GM19372 (cell line): ENCODE results near the gene REEP5.
"Not testable (repeated sequence)": the region's sequence is repeated elsewhere in the genome, so short reads cannot be mapped to it uniquely, and the experiment has no call there.

Source experiments
- ATAC-seq: cut with Tn5 transposase; IDR thresholded peaks from one replicate; pipeline ENCODE4 v1.9.1; 2021; ENCODE audit warnings: mild to moderate bottlenecking, low read depth, moderate library complexity; ENCODE audit not compliant: unreplicated experiment

Gene REEP5

DNA sequence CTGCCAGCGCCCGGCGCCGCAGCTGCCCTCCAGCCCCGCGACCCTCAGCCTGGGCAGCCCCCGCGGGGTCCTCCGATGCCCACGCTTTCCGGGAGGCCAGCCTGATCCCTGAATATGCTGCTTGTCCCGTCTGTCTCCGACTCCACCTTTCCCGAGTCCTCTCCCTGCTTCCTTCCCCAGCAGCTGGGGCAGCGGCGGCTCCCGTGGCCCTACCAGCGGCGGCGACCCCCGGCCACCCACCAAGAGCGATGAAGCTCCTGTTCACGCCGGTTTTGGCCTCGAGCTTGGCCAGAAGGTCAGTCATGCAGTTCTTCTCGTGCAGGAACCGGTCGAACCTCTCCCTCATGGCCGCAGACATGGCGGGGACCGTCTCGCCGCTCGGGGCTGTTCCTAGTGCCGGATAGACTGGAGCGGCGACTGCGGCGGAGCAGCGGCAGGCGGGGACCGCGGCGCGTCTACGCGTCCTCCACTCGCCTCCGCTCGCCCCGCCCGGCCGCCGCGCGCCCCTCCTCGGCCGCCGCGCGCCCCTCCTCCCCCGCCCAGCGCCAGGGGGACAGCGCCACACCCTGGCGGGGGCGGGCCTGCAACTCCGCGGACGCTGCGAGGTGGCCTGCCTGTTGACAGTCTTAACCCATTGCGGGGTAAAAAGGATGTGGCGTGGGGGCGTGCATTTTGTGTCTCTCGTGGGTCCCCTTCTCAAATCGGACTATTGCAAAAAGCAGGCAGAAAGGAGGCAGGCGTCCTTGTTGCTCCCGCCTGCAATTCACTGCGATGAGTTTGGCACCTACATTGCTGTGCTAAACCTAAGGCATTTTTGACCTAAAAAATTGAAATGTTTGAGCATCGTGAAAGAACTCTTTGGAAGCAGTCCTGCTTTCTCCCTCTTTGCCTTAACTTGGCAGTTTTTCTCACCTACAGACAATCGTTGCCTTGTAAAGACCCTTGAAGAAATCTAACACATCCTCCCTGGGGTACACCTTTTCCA is at the start of gene REEP5:
Gene REEP5, minus strand, starts transcription at position 395 of the 985 bp plus-strand sequence. Its CDS starts 37 bp downstream, at position 358.
- peak; percentile 66 for ATAC-seq

DNA sequence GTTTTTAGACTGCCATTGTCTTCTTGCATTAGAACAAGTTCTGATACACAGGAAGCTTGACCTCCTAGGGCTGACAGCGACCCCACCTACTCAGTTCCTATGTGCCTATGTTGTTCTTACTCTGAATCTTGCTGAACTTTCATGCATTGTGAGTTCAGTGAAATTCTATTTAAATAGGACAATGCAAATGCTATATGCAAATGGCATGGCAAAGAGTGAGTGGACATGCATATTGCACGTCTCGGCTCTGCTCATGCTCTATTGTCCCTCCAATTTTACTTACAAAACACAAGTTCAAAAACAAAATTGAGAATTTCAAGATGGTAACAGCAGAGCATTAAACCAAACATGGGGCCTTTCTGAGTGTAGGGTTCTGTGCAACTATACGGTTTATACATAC is 49.2 kb upstream of the REEP5 start:
- ATAC-seq, result no peak

DNA sequence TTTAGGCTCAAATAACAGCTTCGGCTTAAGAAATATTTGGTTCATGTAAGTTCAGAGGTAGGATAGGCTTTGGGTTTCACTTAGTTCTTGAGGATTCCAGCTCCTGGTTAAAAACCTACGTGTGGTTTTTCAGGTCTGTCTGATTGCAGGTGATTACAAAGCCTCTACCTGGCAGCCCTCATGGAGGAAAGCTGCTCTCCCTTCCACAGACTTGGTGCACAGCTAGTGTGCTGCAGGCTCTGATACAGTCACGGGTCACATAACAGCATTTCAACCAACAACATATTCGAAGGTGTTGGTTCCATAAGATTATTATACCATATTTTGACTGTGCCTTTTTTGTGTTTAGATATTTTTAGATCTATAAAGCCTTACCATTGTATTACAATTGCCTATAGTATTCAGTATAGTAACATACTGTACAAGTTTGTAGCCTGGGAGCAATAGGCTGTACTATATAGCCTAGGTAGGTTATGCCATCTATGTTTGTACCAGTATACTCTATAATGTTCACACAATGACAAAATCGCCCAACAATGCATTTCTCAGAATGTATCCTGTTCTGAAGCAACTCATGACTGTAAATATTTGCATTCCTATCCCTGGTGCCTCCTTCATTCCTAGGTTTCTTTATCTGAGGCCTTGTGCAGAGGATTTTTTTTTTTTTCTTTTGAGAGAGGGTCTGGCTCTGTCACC is 46.5 kb upstream of the REEP5 start:
- ATAC-seq, result no peak

DNA sequence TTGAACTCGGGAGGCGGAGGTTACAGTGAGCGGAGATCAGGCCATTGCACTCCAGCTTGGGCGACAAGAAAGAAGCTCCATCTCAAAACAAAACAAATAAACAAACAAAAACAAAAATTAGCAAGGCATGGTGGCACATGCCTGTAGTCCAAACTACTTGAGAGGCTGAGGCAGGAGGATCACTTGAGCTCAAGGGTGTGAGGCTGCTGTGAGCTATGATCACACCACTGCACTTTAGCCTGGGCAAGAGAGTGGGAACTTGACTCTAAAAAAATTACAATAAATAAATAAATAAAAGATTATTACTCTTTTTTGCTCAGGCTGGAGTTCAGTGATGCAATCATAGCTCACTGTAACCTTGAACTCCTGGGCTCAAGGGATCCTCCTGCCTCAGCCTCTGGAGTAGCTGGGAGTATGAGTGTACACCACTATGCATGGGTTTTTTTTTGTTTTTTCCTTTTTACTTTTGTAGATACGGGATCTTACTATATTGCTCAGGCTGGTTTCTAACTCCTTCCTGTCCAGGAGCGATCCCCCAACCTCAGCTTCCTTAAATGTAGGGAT is 45.6 kb upstream of the REEP5 start:
- no peak for ATAC-seq

DNA sequence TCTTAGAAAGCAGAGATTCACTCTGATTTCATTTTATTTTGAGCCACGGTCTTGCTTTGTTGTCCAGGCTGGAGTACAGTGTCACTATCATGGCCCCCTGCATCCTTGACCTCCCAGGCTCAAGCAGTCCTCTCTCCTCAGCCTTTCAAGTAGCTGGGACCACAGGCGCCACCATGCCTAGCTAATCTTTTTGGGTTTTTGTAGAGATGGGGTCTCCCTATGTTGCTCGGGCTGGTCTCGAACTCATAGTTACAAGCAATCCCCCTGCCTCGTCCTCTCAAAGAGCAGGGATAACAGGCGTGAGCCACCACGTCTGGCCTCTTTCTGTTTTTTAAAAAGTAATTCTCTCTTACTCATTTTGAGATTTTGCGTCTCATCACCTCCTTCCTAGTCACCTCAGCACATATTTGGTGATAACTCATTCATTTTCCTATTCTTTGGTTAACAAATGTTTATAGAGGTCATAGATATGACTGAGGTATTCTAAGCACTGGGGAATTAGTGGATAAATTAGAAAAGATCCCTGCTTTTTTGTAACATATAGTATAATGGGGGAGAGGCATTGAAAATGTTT is 43.8 kb upstream of the REEP5 start:
- no peak for ATAC-seq

DNA sequence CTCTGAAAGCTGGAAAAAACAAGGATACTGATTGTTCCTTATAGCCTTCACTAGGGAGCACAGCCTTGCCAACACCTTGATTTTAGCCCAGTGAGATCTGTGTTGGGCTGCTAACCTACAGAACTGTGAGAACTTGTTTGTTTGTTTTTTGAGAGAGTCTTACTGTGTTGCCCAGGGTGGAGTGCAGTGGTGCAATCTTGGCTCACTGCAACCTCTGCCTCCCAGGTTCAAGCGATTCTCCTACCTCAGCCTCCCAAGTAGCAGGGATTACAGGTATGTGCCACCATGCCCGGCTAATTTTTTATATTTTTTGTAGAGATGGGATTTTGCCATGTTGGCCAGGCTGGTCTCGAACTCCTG is 41.3 kb upstream of the REEP5 start:
- not testable (repeated sequence) for ATAC-seq

DNA sequence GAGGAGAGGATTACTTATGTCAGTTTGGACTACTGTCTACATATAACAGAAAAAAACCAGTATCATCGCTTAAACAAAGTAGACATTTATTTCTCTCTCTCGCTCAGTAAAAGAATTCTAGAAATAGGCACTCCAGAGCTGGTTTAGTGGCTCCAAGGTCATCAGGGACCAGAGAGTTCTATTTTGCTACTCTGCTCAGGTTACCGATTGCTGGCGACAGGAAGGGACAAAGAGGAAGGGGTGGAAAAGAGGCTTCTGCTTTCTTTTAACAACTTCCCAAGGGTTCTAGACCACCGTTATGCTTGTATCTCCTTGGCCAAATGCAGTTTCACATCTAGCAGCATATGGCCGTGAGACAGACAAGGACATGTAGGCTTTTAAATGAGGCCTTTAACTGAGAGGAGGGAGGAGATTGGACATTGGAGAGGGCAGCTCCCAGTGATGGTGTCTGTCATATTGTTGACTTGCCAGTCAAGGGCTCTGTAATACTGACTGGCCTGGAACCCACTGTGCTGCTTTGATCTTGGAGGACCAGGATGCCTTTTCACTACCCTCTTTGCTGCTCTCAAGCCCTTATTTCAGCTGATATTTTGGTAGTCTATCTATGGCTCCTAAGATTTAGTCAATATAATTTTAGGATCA is 39.0 kb upstream of the REEP5 start:
- no peak for ATAC-seq

DNA sequence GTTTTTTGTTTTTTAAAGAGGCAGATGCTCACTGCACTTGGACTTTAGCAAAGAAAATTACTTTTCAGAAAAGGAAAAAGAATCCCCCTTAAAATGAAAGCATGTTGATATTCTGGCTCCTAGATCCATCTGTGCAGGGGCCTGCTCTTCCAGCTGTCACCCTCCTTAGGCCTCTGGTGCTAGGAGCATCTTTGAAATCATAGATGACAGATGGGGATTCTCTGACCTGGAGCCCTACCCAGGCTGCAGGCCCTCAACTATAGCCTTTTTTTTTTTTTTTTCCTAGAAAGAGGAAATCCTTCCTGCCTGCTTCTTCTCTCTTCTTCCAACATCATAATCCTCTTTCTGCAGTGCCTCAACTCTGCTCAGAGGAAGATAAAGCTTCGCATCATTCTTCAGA is 38.3 kb upstream of the REEP5 start:
- no peak for ATAC-seq

DNA sequence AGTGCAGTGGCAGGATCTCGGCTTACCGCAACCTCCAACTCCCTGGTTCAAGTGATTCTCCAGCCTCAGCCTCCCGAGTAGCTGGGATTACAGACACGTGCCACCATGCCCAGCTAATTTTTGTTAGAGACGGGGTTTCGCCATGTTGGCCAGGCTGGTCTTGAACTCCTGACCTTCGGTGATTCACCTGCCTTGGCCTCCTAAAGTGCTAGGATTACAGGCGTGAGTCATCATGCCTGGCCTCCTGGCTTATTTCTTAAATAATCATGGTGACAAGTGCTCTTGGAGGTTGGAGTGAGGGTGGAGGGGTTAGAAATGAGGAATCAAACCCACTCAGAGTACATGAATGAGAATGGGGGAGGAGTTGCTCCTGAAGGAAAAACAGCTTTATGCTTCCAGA is 37.8 kb upstream of the REEP5 start:
- not testable (repeated sequence) for ATAC-seq

DNA sequence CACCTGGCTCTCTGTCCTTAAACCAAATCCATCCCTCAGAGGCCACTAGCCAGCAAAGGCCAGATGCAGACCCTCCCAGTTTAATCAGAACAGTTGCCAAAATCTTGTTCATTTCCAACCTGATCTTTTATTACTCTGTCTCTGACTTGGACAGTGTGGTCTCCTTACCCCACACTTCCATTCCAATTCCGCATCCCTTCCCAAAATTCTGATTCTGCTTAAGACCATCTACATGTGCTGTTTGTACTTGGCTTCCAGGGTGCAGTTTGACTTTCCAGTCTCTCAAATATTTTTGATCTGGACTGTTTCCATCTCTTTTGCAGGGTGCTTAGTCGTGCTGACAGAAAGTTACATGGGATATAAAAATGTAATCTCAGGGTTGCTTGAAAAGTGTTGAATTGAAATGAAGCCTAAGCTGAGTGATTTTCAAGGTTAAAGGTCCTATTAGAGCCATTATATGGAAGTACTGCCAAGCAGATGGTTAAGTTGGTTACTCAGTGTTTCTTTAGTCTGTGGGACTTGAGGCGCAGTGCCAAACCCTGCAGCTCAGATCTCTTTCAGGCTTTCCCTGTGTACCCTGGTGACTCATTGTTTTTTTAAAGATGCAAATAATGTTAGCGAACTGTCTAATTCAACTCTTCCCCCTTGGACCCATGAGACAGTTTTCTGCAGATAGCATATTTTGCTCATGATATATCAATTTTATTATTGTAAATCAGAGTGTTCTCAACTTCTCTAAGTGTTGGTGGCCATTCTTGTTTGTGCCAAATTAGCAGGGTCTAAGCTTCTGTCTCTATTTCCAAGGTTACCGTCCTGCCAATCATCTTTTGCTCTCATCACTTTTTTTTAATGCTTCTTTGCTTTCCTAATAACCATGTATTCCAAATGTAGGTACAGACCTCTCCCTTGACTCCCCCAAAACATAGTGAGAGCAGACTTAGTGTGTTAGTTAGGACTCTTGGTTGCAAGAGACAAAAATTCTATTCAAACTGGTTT is 36.4 kb upstream of the REEP5 start:
- ATAC-seq, result peak; percentile 64

DNA sequence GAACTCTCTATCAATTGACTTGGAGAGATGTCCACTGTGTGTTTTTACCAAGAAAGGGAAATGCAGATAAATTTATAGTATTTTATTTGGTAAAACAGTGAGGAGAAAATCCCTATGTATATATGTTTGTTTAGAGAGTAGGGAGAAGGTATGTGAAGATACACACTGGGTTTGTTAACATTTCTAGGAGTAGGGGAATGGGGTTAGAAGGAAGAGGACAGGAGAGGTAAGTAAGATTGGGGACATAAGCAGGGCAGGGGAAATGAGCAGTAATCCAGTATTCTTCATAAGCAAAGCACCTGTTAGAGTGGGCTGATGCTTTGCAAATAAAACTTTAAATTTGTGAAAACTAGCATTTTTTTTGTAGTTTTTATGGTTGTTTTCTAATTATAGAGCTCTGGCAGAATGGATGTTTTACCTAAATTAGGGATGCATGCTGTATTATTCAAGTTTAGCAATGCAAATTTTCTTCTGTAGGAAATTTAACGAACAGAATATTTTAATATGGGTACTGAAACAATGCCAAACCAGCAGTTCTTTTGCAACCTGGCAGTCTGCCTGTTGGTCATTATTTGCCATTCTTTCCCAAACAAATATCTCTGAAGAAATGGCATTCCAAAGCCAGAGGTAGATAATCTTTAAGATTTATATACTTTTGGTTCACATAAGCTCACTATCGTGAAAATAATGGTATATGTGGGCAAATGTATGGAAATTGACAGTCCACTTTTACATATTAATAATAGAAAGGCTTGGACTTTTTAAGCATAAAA is 35.2 kb upstream of the REEP5 start:
- ATAC-seq, result no peak

DNA sequence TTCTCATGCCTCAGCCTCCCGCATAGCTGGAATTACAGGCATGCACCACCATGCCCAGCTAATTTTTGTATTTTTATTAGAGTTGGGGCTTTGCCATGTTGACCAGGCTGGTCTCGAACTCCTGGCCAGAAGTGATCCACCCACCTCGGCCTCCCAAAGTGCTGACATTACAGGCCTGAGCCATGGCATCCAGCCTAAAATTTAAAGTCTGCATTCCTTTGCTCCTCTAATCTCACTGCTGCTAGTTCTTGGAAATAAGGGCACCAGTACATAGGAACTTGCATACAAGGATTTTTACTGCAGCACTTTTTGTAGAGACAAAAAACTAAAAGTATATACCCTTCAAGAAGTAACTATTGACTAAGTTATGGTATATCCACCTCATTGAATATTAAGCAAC is 34.6 kb upstream of the REEP5 start:
- ATAC-seq, result no peak

DNA sequence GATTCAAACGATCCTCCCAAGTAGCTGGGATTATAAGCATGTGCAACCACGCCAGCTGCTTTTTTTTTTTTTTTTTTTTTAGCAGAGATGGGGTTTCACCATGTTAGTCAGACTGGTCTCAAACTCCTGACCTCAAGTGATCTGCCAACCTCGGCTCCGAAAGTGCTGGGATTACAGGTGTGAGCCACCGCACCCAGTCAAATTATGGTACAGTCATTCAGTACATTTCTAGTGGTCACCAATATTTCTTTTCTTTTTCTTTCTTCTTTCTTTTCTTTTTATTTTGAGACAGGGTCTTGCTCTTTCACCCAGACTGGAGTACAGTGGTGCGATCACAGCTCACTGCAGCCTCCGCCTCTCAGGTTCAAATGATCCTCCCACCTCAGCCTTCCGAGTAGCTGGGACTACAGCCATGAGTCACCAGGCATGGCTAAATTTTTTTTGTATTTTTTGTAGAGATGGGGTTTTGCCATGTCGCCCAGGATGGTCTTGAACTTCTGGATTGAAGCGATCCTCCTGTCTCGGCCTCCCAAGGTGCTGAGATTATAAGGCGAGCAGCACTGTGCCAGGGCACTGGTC is 29.2 kb upstream of the REEP5 start:
- no peak for ATAC-seq

DNA sequence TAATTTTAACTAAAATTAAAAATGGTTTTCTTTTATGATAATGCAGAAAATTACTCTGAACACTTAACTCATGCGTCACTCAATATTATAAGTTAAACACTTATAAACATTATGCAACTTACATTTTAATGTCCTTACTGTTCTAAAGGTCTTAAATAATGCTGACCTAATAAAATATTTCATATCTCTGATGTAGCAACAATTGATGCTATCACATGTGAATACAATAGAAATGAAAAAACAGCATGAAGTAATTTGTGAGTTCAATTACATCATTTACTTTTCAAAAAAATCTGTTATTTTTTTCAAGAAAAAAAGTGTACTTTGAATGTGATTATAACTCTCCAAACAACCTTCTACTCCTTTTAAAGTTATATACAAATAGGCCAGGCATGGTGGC is 26.4 kb upstream of the REEP5 start:
- no peak for ATAC-seq

DNA sequence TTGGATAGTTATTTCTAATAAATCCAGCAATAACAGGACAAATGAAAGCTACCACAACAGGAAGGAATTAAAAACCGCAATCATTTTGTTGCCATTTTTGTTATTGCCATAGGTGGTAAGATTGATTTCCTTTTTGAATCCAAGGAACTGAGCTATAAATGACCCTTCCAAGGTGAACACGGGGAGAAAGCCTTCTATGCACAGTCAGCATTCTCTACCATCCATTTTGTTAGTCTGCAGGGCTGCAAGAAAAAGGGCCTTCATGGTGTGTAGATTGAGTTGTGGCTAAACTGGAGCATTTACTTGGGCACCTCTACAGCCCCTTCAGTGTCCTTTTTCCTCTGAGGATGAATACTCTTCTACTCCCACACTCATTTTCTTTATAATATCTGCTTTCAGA is 18.6 kb upstream of the REEP5 start:
- no peak for ATAC-seq

DNA sequence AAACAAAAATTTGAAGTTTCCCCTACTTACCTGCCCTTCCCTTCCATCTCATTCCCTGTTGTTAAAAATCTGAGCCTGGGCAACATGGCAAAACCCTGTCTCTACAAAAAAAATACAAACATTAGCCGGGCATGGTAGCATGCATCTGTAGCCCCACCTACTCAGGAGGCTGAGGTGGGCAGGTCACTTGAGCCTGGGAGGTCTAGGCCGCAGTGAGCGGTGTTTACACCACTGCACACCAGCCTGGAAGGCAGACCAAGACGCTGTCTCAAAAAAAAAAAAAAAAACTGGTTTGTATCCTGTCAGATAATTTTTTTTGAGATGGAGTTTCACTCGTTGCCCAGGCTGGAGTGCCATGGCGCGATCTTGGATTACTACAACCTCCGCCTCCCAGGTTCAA is 16.3 kb upstream of the REEP5 start:
- no peak for ATAC-seq

DNA sequence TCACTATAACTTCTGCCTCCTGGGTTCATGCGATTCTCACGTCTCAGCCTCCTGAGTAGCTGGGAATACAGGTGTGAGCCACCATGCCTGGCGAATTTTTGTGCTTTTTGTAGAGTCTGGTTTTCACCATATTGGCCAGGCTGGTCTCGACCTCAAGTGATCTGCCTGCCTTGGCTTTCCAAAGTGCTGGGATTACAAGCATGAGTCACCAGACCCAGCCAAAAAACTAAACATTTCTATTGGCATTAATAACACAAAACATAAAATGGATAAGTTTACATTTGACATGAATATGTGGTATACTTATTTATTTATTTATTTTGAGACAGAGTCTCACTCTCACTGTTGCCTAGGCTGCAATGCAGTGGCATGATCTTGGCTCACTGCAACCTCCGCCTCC is 13.6 kb upstream of the REEP5 start:
- no peak for ATAC-seq

DNA sequence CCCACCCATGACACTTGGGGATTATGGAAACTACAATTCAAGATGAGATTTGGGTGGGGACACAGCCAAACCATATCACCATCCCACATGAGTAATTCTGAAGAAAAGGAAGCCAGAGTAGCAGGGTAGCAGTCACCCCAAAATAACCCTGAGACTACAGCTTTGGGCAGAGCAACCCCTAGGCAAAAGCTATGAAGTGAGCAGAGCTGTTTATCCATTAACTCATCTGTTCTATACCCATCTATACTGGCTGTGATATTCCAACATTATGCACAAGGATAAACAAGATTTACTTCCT is 12.3 kb upstream of the REEP5 start:
- ATAC-seq, result no peak
